Measurements from ENCODE around the gene FGGY.

FGGY gene

GRCh38 chr1:59429656-59430055, 132.8 kb downstream of the FGGY start:
- Mint-ChIP-seq H3K4me3 (no peak overlapping the region), H3K27me3 (no peaks in the 10 kb centered on the region), H3K9me3 (no peaks in the 10 kb centered on the region), H3K27ac (no peak overlapping the region), H3K4me1 (ENCODE audit: low read depth) (peaks cover 35% of the 10 kb centered on the region), H3K36me3 (ENCODE audit: low read depth) (no peaks in the 10 kb centered on the region)

DNA sequence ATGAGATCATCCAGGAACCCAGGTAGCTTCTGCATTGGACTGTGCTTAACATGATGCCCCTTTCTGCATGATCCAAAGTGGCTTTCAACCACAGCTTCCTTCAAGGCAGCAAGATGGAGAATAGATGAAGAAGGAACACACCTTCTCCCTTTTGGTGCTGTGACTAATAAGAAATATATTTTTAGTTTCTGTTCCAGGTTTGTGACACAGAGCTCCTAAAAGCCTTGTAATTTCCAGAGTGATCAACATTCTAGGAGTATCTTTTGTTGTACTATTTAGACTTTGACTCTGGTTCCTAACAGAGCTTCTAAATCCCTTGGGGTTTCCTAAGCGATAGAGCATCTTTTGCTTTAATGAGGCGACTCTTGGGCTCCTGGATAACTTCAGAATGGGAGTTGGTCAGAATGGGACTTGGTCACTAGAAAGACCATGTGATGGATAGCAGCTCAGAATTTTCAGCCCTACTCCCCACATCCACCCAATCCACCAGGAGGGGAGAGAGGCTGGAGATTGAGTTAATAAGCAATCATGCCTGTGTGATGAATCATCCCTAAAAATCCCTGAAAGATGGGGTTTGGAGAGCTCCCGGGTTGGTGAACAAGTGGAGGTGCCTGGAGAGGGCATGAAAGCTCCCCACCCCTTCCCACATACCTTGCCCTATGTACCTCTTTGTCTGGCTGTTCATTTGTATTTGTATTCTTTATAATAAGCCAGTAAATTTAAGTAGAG, 134.8 kb downstream of the FGGY start:
- Mint-ChIP-seq H3K9me3 (no peaks in the 10 kb centered on the region), H3K4me3 (no peak overlapping the region), H3K4me1 (ENCODE audit: low read depth) (peaks cover 36% of the 10 kb centered on the region), H3K36me3 (ENCODE audit: low read depth) (no peaks in the 10 kb centered on the region), H3K27ac (peak overlapping the region; percentile 93), H3K27me3 (no peaks in the 10 kb centered on the region)

DNA sequence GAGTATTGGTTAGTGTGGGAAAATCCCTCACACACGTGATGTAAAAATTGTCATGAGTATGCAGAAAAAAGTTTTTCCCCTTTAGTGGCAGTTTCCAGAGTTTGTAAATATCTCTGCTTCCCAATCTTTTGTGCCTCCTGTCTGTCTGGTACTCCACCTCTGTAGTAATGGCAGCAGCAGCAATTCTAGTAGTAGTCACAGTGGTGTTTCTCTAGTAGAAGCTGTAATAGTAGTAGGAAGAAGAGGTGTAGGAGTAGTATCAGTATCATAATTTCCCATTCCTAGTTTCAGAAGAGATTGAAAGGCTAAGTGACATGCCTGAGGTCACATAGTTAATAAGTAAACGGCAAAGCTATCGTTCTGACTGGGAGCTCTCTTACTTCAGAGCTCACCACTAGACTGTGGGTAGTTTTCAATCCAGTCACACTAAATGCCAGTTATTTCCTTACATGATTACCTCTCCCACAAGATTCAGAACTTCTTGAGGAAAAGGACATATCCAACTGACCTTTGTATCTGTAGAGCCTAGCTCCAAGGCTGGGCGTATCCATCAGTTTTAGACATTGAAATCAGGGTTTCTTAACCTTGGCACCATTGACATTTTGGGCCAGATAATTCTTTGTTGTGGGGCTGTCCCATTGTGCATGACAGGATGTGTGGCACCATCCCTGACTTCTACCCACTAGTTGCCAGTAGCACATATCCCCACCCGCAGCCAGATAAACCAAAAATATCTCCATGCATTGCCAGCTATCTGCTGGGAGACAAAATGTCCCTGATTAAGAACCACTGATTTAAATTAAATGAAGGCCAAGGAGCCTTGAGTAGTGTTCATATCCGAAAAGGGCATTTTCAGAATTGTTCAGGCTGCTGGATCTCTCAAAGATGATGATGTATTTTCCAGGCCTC, 135.9 kb downstream of the FGGY start:
- peaks cover 36% of the 10 kb centered on the region for H3K4me1 Mint-ChIP-seq (ENCODE audit: low read depth)
- peak overlapping the region; percentile 25 for H3K4me3 Mint-ChIP-seq
- no peaks in the 10 kb centered on the region for H3K9me3 Mint-ChIP-seq
- H3K36me3 Mint-ChIP-seq (ENCODE audit: low read depth): no peaks in the 10 kb centered on the region
- H3K27me3 Mint-ChIP-seq: no peaks in the 10 kb centered on the region
- peak overlapping the region; percentile 93 for H3K27ac Mint-ChIP-seq

DNA sequence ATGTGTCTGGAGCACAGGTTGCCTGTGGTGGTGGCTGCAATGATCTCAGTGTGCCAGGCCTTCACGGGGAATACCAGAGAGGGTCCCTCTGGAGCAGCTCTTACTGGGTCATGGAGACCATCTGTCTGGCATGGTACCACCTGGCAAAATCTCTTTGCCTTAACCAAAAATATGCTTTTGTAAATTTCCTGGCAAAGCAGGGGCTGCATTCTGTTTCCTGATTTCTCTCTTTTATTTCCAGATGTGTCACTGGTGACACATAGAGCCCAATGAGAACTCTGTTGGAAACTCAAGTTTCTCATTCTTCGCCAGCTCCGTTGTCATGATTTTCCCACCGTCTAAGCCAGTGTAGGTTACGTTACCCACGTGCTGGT, 136.5 kb downstream of the FGGY start:
- H3K4me1 Mint-ChIP-seq (ENCODE audit: low read depth): peaks cover 36% of the 10 kb centered on the region
- no peaks in the 10 kb centered on the region for H3K36me3 Mint-ChIP-seq (ENCODE audit: low read depth)
- no peaks in the 10 kb centered on the region for H3K9me3 Mint-ChIP-seq
- peak overlapping the region; percentile 93 for H3K27ac Mint-ChIP-seq
- H3K4me3 Mint-ChIP-seq: no peak overlapping the region
- no peaks in the 10 kb centered on the region for H3K27me3 Mint-ChIP-seq

DNA sequence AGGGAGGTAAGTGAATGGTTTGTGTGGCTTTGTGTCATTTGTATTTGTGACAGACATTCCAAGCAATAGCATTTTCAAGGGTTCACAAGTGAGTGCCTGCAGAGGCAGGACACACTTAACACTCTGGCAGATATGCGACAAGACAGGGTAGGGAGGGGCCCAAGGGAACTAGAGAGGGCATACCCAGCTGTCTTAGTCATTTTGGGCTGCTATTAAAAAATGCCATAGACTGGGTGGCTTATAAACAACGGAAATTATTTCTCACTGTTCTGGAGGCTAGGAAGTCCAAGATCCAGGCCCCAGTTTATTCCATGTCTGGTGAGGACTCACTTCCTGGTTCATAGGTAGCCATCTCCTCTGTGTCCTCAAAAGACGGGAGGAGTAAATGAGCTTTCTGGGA, 137.4 kb downstream of the FGGY start:
- Mint-ChIP-seq H3K9me3 (no peaks in the 10 kb centered on the region), H3K27me3 (no peaks in the 10 kb centered on the region), H3K27ac (peak overlapping the region; percentile 93), H3K4me3 (no peak overlapping the region), H3K36me3 (ENCODE audit: low read depth) (no peaks in the 10 kb centered on the region), H3K4me1 (ENCODE audit: low read depth) (peaks cover 36% of the 10 kb centered on the region)

DNA sequence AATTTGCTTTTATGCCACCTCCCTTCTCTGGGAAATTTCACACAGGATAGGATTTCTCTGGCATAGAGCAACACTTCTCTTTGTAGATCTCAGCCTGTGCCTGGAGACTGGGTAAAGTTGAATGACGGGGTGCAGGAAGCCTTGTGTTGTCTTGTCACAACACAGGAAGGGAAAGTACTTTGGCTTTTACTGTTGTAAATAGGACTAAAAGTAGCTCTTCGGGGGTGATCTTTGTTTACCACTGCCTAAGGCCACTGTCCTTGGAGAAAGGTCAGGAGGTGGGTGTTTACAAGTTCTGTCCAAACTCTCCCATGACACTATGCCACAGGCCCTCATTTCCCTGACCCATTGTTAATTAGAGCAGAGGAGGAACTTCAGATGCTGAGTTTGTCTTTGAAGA, 139.7 kb downstream of the FGGY start:
- Mint-ChIP-seq H3K4me3 (no peak overlapping the region), H3K4me1 (ENCODE audit: low read depth) (peaks cover 31% of the 10 kb centered on the region), H3K27ac (no peak overlapping the region), H3K27me3 (no peaks in the 10 kb centered on the region), H3K36me3 (ENCODE audit: low read depth) (no peaks in the 10 kb centered on the region), H3K9me3 (no peaks in the 10 kb centered on the region)

GRCh38 chr1:59438058-59438560, 141.2 kb downstream of the FGGY start:
- Mint-ChIP-seq H3K4me1 (ENCODE audit: low read depth) (peaks cover 28% of the 10 kb centered on the region), H3K27ac (no peak overlapping the region), H3K9me3 (no peaks in the 10 kb centered on the region), H3K27me3 (no peaks in the 10 kb centered on the region), H3K36me3 (ENCODE audit: low read depth) (peaks cover 8% of the 10 kb centered on the region), H3K4me3 (no peak overlapping the region)

- peak overlapping the region; percentile 94 for H3K27ac Mint-ChIP-seq
- no peak overlapping the region for H3K4me3 Mint-ChIP-seq
- H3K4me1 Mint-ChIP-seq (ENCODE audit: low read depth): peaks cover 11% of the 10 kb centered on the region
- H3K27me3 Mint-ChIP-seq: no peaks in the 10 kb centered on the region
- H3K36me3 Mint-ChIP-seq (ENCODE audit: low read depth): peaks cover 8% of the 10 kb centered on the region
- no peaks in the 10 kb centered on the region for H3K9me3 Mint-ChIP-seq
These were observed 145.6 kb downstream of the FGGY start for GRCh38 chr1:59442492-59442891.

DNA sequence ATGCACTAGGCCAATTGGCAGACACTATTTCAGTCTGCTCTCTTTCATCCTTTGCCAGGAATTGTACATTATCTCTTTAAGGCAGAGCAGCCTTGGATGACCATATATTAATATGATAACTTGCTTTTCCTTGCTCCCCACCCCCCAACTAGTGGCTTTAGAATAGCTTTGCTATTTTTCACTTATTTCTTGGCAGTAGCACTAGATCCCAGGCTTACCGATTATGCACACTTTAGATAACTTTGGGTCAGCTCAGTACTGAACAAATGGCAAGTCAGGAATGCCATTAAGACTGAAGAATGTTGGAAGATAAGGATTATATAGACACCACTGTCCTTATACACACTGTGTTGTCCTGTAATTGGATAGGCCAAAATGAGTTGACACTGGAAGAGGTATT, 146.4 kb downstream of the FGGY start:
- H3K4me3 Mint-ChIP-seq: no peak overlapping the region
- peaks cover 8% of the 10 kb centered on the region for H3K36me3 Mint-ChIP-seq (ENCODE audit: low read depth)
- no peaks in the 10 kb centered on the region for H3K27me3 Mint-ChIP-seq
- H3K4me1 Mint-ChIP-seq (ENCODE audit: low read depth): peaks cover 16% of the 10 kb centered on the region
- no peak overlapping the region for H3K27ac Mint-ChIP-seq
- no peaks in the 10 kb centered on the region for H3K9me3 Mint-ChIP-seq

- Mint-ChIP-seq H3K36me3 (ENCODE audit: low read depth) (peaks cover 8% of the 10 kb centered on the region), H3K9me3 (no peaks in the 10 kb centered on the region), H3K4me1 (ENCODE audit: low read depth) (peaks cover 17% of the 10 kb centered on the region), H3K27me3 (no peaks in the 10 kb centered on the region), H3K27ac (no peak overlapping the region), H3K4me3 (no peak overlapping the region)
These were observed 147.6 kb downstream of the FGGY start for GRCh38 chr1:59444520-59444919.

DNA sequence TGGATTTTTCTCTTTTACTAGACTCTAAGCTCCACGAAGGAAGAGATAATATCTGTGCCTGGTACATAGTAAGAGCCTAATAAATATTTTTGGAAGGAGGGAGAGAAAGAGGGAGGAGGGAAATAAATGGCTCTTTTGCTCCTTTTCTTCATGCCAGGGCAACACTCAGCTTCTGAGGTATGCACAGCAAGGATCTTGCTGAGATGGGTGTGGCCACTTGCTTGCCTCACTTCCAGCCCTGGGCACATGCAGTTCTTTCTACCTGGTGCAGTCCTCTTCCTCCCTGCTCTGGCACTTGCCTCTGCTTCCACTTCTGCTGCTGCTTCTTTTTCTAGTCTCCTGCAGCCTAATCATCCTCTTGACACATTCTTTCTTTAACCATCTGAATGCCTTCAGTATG, 148.1 kb downstream of the FGGY start:
- H3K4me3 Mint-ChIP-seq: no peak overlapping the region
- H3K27me3 Mint-ChIP-seq: no peaks in the 10 kb centered on the region
- H3K4me1 Mint-ChIP-seq (ENCODE audit: low read depth): peaks cover 17% of the 10 kb centered on the region
- H3K9me3 Mint-ChIP-seq: no peaks in the 10 kb centered on the region
- H3K27ac Mint-ChIP-seq: peak overlapping the region; percentile 36
- peaks cover 8% of the 10 kb centered on the region for H3K36me3 Mint-ChIP-seq (ENCODE audit: low read depth)

GRCh38 chr1:59446257-59446901, 149.5 kb downstream of the FGGY start:
- Mint-ChIP-seq H3K9me3 (no peaks in the 10 kb centered on the region), H3K36me3 (ENCODE audit: low read depth) (peaks cover 8% of the 10 kb centered on the region), H3K4me1 (ENCODE audit: low read depth) (peaks cover 17% of the 10 kb centered on the region), H3K4me3 (no peak overlapping the region), H3K27ac (no peak overlapping the region), H3K27me3 (no peaks in the 10 kb centered on the region)

- no peaks in the 10 kb centered on the region for H3K36me3 Mint-ChIP-seq (ENCODE audit: low read depth)
- H3K4me1 Mint-ChIP-seq (ENCODE audit: low read depth): peaks cover 6% of the 10 kb centered on the region
- H3K27ac Mint-ChIP-seq: no peak overlapping the region
- no peaks in the 10 kb centered on the region for H3K27me3 Mint-ChIP-seq
- no peaks in the 10 kb centered on the region for H3K9me3 Mint-ChIP-seq
- H3K4me3 Mint-ChIP-seq: no peak overlapping the region
These were observed 155.1 kb downstream of the FGGY start for GRCh38 chr1:59452026-59452425.

DNA sequence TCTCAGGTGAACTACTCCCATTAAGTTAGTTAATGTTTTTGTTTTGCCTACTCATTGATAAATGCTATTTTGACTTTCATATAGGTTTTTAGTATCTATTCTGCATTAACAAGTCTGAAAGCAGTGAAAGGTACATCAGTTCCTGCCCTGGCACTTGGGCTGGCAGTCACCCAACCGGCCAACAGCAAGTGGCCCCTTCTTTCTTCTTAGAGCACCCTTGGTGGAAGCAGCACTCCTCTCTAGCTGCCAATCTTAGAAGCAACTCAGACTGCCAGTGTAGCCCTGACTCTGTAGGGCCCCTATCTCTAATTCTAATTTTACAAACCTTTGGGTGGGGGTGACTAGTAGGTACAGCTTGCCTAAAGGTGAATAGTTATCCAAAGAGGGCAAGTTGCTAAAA, 155.7 kb downstream of the FGGY start:
- Mint-ChIP-seq H3K36me3 (ENCODE audit: low read depth) (no peaks in the 10 kb centered on the region), H3K9me3 (no peaks in the 10 kb centered on the region), H3K4me3 (no peak overlapping the region), H3K27ac (no peak overlapping the region), H3K4me1 (ENCODE audit: low read depth) (peaks cover 6% of the 10 kb centered on the region), H3K27me3 (no peaks in the 10 kb centered on the region)

All from stimulated activated naive CD8-positive, alpha-beta T cell treated with anti-CD3 and anti-CD28 coated beads, Interleukin-15, Interleukin-2, amounts not matched to agents 100 ng/mL and 50 ng/mL, for 24 hours (primary cell).